ENCODE results near the gene PTBP3. TPM values are rescaled to one million over a fixed set of nuclear protein-coding genes. Genes with fewer than 3 reads are reported as not detected.

Gene PTBP3
- total RNA-seq, 1 experiment from 2014 or later = 57.1 TPM

GRCh38 chr9:112170968-112171367 is 162.5 kb downstream of the PTBP3 start:
- no peak overlapping the region for H3K27ac ChIP-seq (ENCODE audit: low read depth, low read length, poor library complexity, severe bottlenecking)
- no peaks in the 10 kb centered on the region for H3K36me3 ChIP-seq (ENCODE audit: insufficient read depth, low read length, poor library complexity, severe bottlenecking)
- ChIA-PET POLR2A (ENCODE audit: low non-redundant PET) (no interaction called here), CTCF (no interaction called here)
- no peaks in the 10 kb centered on the region for H3K4me1 ChIP-seq (ENCODE audit: insufficient read depth, low read length, poor library complexity, severe bottlenecking)
- H3K27me3 ChIP-seq (replicated peaks; ENCODE audit: insufficient read depth, low read depth, low read length, poor library complexity) = no peaks in the 10 kb centered on the region
- H3K4me3 ChIP-seq (ENCODE audit: low read depth, low read length, poor library complexity, severe bottlenecking) = no peak overlapping the region
- TF ChIP-seq EZH2 (IDR thresholded peaks at IDR 0.05; ENCODE audit: borderline replicate concordance, low read depth, low read length, poor library complexity, severe bottlenecking) = no peak
- no peak for TF ChIP-seq CTCF (conservative IDR thresholded peaks at IDR 0.05; ENCODE audit: low read depth, low read length)
- DNase-seq (ENCODE audit: low spot score) = no peak
- BruUV-seq (replicated peaks) = no TSS peak
- H3K9me3 ChIP-seq (ENCODE audit: low read depth, low read length, poor library complexity, severe bottlenecking) = no peaks in the 10 kb centered on the region
- intact Hi-C loops (cut with micrococcal nuclease; ENCODE audit: unreplicated experiment) = loop anchor here (5.0 kb wide), 1 partner anchor 161 kb away; the partner anchor contains the start of gene PTBP3

GRCh38 chr9:112170235-112170634 is 163.2 kb downstream of the PTBP3 start:
- no peaks in the 10 kb centered on the region for H3K9me3 ChIP-seq (ENCODE audit: low read depth, low read length, poor library complexity, severe bottlenecking)
- no peak for DNase-seq (ENCODE audit: low spot score)
- H3K4me3 ChIP-seq (ENCODE audit: low read depth, low read length, poor library complexity, severe bottlenecking) = no peak overlapping the region
- no peaks in the 10 kb centered on the region for H3K27me3 ChIP-seq (replicated peaks; ENCODE audit: insufficient read depth, low read depth, low read length, poor library complexity)
- TF ChIP-seq CTCF (conservative IDR thresholded peaks at IDR 0.05; ENCODE audit: low read depth, low read length) = no peak
- no peak for TF ChIP-seq EZH2 (IDR thresholded peaks at IDR 0.05; ENCODE audit: borderline replicate concordance, low read depth, low read length, poor library complexity, severe bottlenecking)
- BruUV-seq (replicated peaks) = no TSS peak
- intact Hi-C loops (cut with micrococcal nuclease; ENCODE audit: unreplicated experiment) = loop anchor here (5.0 kb wide), 1 partner anchor 162 kb away; the partner anchor contains the start of gene PTBP3
- POLR2A ChIA-PET (ENCODE audit: low non-redundant PET) = interaction anchor here (0.6 kb wide), 1 partner anchor 72 kb away, joined by 7 read pairs; no protein-coding TSS in a partner anchor
- CTCF ChIA-PET = interaction anchor here (0.6 kb wide), 1 partner anchor 209 kb away, joined by 4 read pairs; the partner anchor contains the start of gene HSDL2
- no peaks in the 10 kb centered on the region for H3K4me1 ChIP-seq (ENCODE audit: insufficient read depth, low read length, poor library complexity, severe bottlenecking)
- no peak overlapping the region for H3K27ac ChIP-seq (ENCODE audit: low read depth, low read length, poor library complexity, severe bottlenecking)
- no peaks in the 10 kb centered on the region for H3K36me3 ChIP-seq (ENCODE audit: insufficient read depth, low read length, poor library complexity, severe bottlenecking)

GRCh38 chr9:112169368-112169767 is 164.1 kb downstream of the PTBP3 start:
- ChIA-PET CTCF (no interaction called here), POLR2A (ENCODE audit: low non-redundant PET) (no interaction called here)
- TF ChIP-seq CTCF (conservative IDR thresholded peaks at IDR 0.05; ENCODE audit: low read depth, low read length) (no peak), EZH2 (IDR thresholded peaks at IDR 0.05; ENCODE audit: borderline replicate concordance, low read depth, low read length, poor library complexity, severe bottlenecking) (no peak)

More at GRCh38 chr9:112169368-112169767, 164.1 kb downstream of the PTBP3 start:
- Histone ChIP-seq H3K27me3 (replicated peaks; ENCODE audit: insufficient read depth, low read depth, low read length, poor library complexity) (no peaks in the 10 kb centered on the region), H3K4me1 (ENCODE audit: insufficient read depth, low read length, poor library complexity, severe bottlenecking) (no peaks in the 10 kb centered on the region), H3K27ac (ENCODE audit: low read depth, low read length, poor library complexity, severe bottlenecking) (no peak overlapping the region), H3K36me3 (ENCODE audit: insufficient read depth, low read length, poor library complexity, severe bottlenecking) (no peaks in the 10 kb centered on the region), H3K4me3 (ENCODE audit: low read depth, low read length, poor library complexity, severe bottlenecking) (no peak overlapping the region), H3K9me3 (ENCODE audit: low read depth, low read length, poor library complexity, severe bottlenecking) (no peaks in the 10 kb centered on the region)
- intact Hi-C loops (cut with micrococcal nuclease; ENCODE audit: unreplicated experiment) = no loop called here
- DNase-seq (ENCODE audit: low spot score) = no peak
- BruUV-seq (replicated peaks) = no TSS peak
